ENCODE results near the gene DSPP. TPM values are rescaled to one million over a fixed set of nuclear protein-coding genes. Genes with fewer than 3 reads are reported as not detected.

The DSPP gene
- total and polyA plus RNA-seq, 2 of the 4 experiments (the other 2 are of a cell fraction): not detected

DNA sequence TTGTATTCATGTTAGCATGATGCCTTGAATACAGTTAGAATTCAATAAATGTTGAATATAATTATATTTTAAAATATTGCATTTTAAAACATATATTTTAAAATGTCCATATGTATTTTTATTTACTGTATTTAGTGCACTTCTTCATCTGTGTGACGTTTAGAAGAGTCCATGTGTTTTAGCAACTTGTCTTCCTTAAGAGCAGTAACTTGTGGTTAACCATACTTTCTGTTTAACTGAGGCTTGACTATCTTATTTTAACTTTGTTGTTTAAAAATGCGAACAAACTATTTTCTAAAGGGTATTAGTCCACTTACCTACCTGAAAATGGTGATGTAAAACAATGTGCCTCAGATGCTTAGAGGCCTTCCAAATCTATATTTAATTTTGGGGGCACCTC lies 42.6 kb downstream of the DSPP start:
- Histone ChIP-seq H4K8ac (ENCODE audit: low read depth in 2 of 2, low read length in 2 of 2) (no peak overlapping the region), H2AFZ (replicated peaks; ENCODE audit: low read length, poor library complexity) (no peak overlapping the region), H3K27ac (ENCODE audit: insufficient read depth, low read length) (no peak overlapping the region), H2AK9ac (replicated peaks; ENCODE audit: low read depth, low read length, poor library complexity) (no peak overlapping the region), H3K18ac (ENCODE audit: low read depth, low read length) (no peak overlapping the region), H3K27me3 (ENCODE audit: control insufficient read depth, insufficient read depth, low read length) (no peaks in the 10 kb centered on the region; the same call in 1 of the 2 replicates), H3K14ac (replicated peaks; ENCODE audit: low read depth, low read length) (no peak overlapping the region), H4K91ac (ENCODE audit: insufficient read depth, low read depth, low read length) (no peak overlapping the region), H3K4me2 (ENCODE audit: low read depth, low read length) (no peak overlapping the region), H3K9me1 (ENCODE audit: insufficient read depth, low read length) (no peaks in the 10 kb centered on the region), H3K9me3 (ENCODE audit: control insufficient read depth, insufficient read depth, low read length) (no peaks in the 10 kb centered on the region), H3K4me1 (ENCODE audit: control insufficient read depth, insufficient read depth, low read length) (no peaks in the 10 kb centered on the region), H3K4ac (ENCODE audit: low read depth, low read length) (no peak overlapping the region), H3K4me3 (ENCODE audit: insufficient read depth, low read depth, low read length) (no peak overlapping the region), H2BK5ac (ENCODE audit: low read depth, low read length, poor library complexity, severe bottlenecking) (no peak overlapping the region), H4K20me1 (ENCODE audit: insufficient read depth, low read length) (no peaks in the 10 kb centered on the region), H4K5ac (ENCODE audit: low read depth, low read length) (no peak overlapping the region), H3K79me1 (ENCODE audit: low read depth in 1 of 2, low read length in 2 of 2) (no peaks in the 10 kb centered on the region), H2BK15ac (ENCODE audit: low read depth, low read length) (no peak overlapping the region), H3K36me3 (ENCODE audit: control insufficient read depth, insufficient read depth, low read length) (no peaks in the 10 kb centered on the region), H3K9ac (ENCODE audit: low read depth, low read length) (no peak overlapping the region), H3K56ac (ENCODE audit: extremely low read depth, insufficient read depth, low read length) (no peak overlapping the region), H3K23ac (ENCODE audit: low read depth, low read length) (no peak overlapping the region), H2BK120ac (ENCODE audit: low read depth, low read length) (no peak overlapping the region), H2AK5ac (ENCODE audit: low read depth, low read length) (no peak overlapping the region), H2BK20ac (ENCODE audit: low read depth, low read length) (no peak overlapping the region)
- CTCF ChIA-PET: no interaction called here
- TF ChIP-seq, protein P1, sequence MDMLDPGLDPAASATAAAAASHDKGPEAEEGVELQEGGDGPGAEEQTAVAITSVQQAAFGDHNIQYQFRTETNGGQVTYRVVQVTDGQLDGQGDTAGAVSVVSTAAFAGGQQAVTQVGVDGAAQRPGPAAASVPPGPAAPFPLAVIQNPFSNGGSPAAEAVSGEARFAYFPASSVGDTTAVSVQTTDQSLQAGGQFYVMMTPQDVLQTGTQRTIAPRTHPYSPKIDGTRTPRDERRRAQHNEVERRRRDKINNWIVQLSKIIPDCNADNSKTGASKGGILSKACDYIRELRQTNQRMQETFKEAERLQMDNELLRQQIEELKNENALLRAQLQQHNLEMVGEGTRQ (IDR thresholded peaks at IDR 0.05; ENCODE audit: low read depth, low read length): no peak
- TF ChIP-seq NFE2L2 (IDR thresholded peaks at IDR 0.05; ENCODE audit: low read depth, low read length) (no peak), MAFK (IDR thresholded peaks at IDR 0.05; ENCODE audit: low read depth, low read length) (no peak), MXI1 (IDR thresholded peaks at IDR 0.05; ENCODE audit: borderline replicate concordance, low read depth, low read length) (no peak), RCOR1 (IDR thresholded peaks at IDR 0.05; ENCODE audit: insufficient replicate concordance, low read length) (no peak), SMC3 (IDR thresholded peaks at IDR 0.05; ENCODE audit: low read depth, low read length) (no peak), MAZ (IDR thresholded peaks at IDR 0.05; ENCODE audit: borderline replicate concordance, low read depth, low read length) (no peak), FOS (IDR thresholded peaks at IDR 0.05; ENCODE audit: low read depth, low read length) (no peak), BHLHE40 (IDR thresholded peaks at IDR 0.05; ENCODE audit: low read depth, low read length) (no peak), CEBPB (IDR thresholded peaks at IDR 0.05; ENCODE audit: low read depth, low read length) (no peak), RFX5 (IDR thresholded peaks at IDR 0.05; ENCODE audit: low read depth, low read length) (no peak), RAD21 (IDR thresholded peaks at IDR 0.05; ENCODE audit: low read length) (no peak), POLR2A (IDR thresholded peaks at IDR 0.05; ENCODE audit: low read depth, low read length) (no peak), CHD1 (IDR thresholded peaks at IDR 0.05; ENCODE audit: low read depth, low read length) (no peak)
- TF ChIP-seq, protein P2, sequence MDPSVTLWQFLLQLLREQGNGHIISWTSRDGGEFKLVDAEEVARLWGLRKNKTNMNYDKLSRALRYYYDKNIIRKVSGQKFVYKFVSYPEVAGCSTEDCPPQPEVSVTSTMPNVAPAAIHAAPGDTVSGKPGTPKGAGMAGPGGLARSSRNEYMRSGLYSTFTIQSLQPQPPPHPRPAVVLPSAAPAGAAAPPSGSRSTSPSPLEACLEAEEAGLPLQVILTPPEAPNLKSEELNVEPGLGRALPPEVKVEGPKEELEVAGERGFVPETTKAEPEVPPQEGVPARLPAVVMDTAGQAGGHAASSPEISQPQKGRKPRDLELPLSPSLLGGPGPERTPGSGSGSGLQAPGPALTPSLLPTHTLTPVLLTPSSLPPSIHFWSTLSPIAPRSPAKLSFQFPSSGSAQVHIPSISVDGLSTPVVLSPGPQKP (IDR thresholded peaks at IDR 0.05; ENCODE audit: borderline replicate concordance, low read depth, low read length): no peak
- TF ChIP-seq, protein P3, sequence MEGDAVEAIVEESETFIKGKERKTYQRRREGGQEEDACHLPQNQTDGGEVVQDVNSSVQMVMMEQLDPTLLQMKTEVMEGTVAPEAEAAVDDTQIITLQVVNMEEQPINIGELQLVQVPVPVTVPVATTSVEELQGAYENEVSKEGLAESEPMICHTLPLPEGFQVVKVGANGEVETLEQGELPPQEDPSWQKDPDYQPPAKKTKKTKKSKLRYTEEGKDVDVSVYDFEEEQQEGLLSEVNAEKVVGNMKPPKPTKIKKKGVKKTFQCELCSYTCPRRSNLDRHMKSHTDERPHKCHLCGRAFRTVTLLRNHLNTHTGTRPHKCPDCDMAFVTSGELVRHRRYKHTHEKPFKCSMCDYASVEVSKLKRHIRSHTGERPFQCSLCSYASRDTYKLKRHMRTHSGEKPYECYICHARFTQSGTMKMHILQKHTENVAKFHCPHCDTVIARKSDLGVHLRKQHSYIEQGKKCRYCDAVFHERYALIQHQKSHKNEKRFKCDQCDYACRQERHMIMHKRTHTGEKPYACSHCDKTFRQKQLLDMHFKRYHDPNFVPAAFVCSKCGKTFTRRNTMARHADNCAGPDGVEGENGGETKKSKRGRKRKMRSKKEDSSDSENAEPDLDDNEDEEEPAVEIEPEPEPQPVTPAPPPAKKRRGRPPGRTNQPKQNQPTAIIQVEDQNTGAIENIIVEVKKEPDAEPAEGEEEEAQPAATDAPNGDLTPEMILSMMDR (conservative IDR thresholded peaks at IDR 0.05; ENCODE audit: low read depth, low read length): no peak
- in situ Hi-C loops (cut with MboI; ENCODE audit: low sequenced_read_pairs) (no loop called here), dilution Hi-C loops (cut with HindIII; ENCODE audit: low sequenced_read_pairs, unreplicated experiment) (no loop called here), intact Hi-C loops (cut with micrococcal nuclease) (loop anchor here (10.0 kb wide), 1 partner anchor 276 kb away; no protein-coding TSS in a partner anchor)
- no peak for ATAC-seq (ENCODE audit: low read depth)
- POLR2A ChIA-PET (ENCODE audit: unreplicated experiment): no interaction called here
- DNase-seq: no peak
- no CpG with 5 or more reads among the region's 2 CpGs for WGBS, 2 experiments (ENCODE audit: extremely low coverage in 2 of 2, insufficient read length in 1 of 2)
- no TSS peak for BruUV-seq (replicated peaks)
